Inflammatory macrophage treated with lipopolysaccharide for 1 hour (primary cell): ENCODE measurements around the gene ZBTB16.

Experiments
- DNase-seq, 2 donors: peaks; one replicate each; pipeline ENCODE4 v3.0.0-alpha.2; 2020 to 2022

Gene ZBTB16

GRCh38 chr11:114059278-114059983 is at the start of gene ZBTB16:
Gene ZBTB16, plus strand, starts transcription at chr11:114059711. Its CDS starts 3,590 bp downstream, at chr11:114063301.
- peak in 1 of 2 donors; percentile 16 for DNase-seq

- DNase-seq: no peak
Observed at GRCh38 chr11:114010931-114011330, 48.6 kb upstream of the ZBTB16 start.

- no peak for DNase-seq
Observed at GRCh38 chr11:114011443-114011842, 48.1 kb upstream of the ZBTB16 start.

GRCh38 chr11:114015117-114015516 is 44.4 kb upstream of the ZBTB16 start:
- no peak for DNase-seq

DNA sequence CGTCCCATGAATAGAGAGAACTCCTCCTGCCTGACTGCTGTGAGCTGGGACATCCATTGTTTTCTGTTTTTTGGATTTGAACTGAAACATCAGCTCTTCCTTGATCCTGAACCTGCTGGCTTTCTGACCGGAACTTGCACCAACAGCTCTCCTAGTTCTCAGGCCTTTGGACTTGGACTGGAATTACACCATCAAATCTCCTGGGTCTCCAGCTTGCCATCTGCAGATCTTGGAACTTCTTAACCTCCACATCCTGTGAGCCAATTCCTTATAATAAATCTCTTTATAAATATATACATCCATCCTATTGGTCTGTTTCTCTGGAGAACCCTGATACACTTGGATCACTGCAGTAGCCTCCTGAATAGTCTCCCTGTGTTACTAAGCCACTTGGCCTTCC is 42.5 kb upstream of the ZBTB16 start:
- DNase-seq: no peak

- no peak for DNase-seq
Observed at GRCh38 chr11:114017723-114018122, 41.8 kb upstream of the ZBTB16 start.

DNA sequence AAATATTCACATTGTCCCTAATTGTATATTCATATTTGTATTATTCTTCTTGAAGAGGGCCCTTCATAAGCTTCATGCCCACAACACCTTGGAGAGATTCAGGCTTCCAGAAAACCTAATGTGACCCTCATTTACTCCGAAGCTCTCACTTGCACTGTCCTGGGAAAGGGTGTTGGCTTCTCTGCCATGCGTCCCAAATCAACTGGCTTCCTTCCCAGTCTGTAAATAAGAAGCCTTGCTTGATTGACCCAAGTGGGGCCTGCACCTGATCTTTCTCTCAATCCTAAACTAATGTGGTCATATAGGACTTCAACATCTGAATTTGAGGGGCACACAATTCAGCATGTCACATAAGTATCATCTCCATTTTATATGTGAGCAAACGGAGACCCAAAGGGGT is 40.5 kb upstream of the ZBTB16 start:
- DNase-seq: no peak

DNA sequence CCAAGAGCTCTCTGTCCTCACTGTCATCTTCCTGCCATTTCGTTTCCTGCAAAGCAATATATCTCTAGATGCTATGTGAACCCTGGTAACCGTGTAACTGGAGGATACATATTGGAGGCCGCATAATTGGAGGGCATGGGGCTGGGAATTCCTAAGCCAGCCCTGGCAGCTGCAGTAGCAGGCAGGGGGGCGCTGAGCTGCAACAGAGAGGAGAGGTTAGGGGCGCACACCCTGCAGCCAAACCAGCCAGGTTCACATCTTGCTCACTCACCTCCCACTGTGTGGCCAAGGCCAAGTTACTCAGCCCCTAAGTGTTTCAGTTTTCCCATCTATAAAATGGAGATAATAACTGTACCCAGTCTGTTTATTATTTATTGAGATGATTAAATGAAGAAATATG is 39.9 kb upstream of the ZBTB16 start:
- DNase-seq: no peak

- DNase-seq: no peak
Observed at GRCh38 chr11:114025329-114025907, 34.1 kb upstream of the ZBTB16 start.

- no peak for DNase-seq
Observed at GRCh38 chr11:114026355-114026754, 33.2 kb upstream of the ZBTB16 start.

- no peak for DNase-seq
Observed at GRCh38 chr11:114027391-114027790, 32.1 kb upstream of the ZBTB16 start.

- DNase-seq: no peak
Observed at GRCh38 chr11:114027926-114028325, 31.6 kb upstream of the ZBTB16 start.

DNA sequence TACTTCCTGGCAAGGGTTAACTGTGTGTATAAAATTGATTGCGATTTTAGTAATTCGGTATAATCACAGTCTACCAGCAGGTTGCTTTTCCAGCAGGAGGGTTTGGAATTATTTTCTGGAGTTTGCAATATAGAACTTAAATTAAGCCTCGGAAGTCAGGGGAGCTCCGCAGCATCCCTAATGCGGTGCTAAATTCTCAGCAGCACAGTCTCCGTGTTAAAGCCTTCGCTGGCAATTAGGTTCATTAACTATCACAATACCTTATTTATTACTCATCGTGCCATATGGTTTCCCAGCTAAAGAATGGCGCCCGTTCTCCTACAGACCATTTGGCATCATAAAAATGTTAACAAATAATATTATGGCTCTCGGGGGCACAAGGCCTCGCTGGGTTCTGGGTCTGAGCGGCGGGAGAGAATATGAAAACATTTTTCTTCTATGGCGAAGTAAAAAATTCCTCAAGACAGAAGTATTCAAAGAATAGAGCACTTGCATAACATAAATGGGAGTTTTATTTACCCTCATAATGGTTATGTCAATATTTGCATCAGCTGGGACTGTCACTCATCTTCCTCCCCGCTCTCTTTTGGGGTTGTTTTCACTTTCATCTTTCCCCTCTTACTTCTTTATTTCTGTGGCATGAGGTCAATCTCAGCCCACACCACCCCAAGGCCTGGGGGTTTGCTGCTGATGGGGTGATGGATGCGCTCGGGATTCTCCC is 28.1 kb upstream of the ZBTB16 start:
- peak; percentile 33 to 39 for DNase-seq

DNA sequence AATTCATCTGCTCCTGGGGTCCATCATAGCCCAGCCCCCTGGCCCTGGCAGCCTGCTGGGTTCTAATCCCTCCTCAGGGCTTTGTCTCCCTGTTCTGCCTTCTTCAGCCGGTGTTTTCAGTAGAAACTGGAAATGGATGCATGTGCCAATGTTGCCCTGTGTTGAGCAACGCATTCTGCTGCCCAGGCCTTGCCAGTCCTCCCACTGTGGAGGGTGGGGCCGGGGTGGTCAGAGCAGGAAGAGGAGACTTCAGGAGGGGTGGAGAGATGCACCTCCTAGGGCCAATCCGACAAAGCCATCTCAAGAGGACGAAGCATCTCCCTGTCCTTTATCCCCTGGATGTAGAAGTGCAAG is 27.6 kb upstream of the ZBTB16 start:
- peak; percentile 31 to 42 for DNase-seq

- peak; percentile 50 to 62 for DNase-seq
Observed at GRCh38 chr11:114033066-114033465, 26.4 kb upstream of the ZBTB16 start.

GRCh38 chr11:114033572-114033971 is 25.9 kb upstream of the ZBTB16 start:
- no peak for DNase-seq

- DNase-seq: no peak
Observed at GRCh38 chr11:114034956-114035355, 24.6 kb upstream of the ZBTB16 start.

GRCh38 chr11:114036147-114036811 is 23.2 kb upstream of the ZBTB16 start:
- peak; percentile 37 to 60 for DNase-seq

DNA sequence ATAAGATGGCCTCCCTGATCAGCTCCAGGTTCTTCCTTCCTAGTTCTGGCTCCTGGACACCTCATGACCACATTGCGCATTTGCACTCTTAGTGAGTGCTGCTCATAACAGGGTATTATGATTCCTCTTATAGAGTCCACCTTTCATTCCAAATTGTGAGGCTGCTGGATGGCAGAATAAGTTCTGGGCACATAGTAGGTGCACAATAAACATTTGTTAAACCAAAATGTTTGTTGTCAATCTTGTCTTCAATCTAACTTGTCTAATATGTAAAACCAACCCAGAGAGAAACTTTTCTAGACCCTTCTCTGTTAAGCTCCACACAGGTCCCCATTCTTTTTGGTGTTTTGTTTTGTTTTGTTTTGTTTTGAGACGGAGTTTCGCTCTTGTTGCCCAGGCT is 22.6 kb upstream of the ZBTB16 start:
- no peak for DNase-seq

- DNase-seq: no peak
Observed at GRCh38 chr11:114039551-114039950, 20.0 kb upstream of the ZBTB16 start.

GRCh38 chr11:114040706-114041211 is 18.8 kb upstream of the ZBTB16 start:
- DNase-seq: no peak

DNA sequence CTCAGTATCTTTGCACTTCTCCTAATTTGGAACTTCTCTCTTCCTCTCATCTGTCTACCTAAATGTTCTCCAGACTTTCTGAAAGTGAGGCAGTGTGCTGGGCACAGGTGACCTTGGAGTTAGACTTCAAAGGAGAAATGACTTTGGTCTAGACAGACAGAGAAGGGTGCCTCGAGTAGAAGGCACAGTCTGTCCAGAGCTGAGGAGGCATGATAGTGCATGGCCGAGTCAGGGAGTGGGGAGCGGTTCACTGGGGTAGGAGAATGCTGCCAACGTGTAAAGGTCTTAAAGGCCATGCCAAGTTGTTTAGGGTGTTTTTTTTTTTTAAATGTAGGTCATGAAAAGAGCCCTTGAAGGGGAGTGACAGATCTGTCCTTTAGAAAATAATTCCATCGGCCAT is 17.3 kb upstream of the ZBTB16 start:
- DNase-seq: no peak
